SK-N-SH (cell line): ENCODE measurements around the gene FCRLB. TPM values are rescaled to one million over a fixed set of nuclear protein-coding genes. Genes with fewer than 3 reads are reported as not detected.

ENCODE experiments used
- CTCF ChIA-PET: fragments of 300-600, 350-600 bp; formaldehyde crosslinking; extraction: SDS; loops from one replicate; lab custom pipeline; 2021; lab: Yijun Ruan, JAX
- POLR2A ChIA-PET: fragments of 350-600 bp; sonication (Branson Sonifier 250); formaldehyde crosslinking; extraction: SDS; loops from one replicate; lab custom pipeline; 2020; ENCODE audit warnings: antibody characterized with exemption, inconsistent platforms; lab: Yijun Ruan, JAX
- DNase-seq: peaks from one replicate; pipeline ENCODE4 v3.0.0; 2012
- H2AFZ ChIP-seq: fragments of 200-600 bp; sonication (generic); 2 replicates; pipeline ENCODE4 v1.8.1; 2016; ENCODE audit warnings: antibody characterized with exemption, mild to moderate bottlenecking, low read depth
- H3F3A ChIP-seq: fragments of 200-600 bp; sonication (generic); replicated peaks from 2 replicates; pipeline ENCODE3; 2016; ENCODE audit warnings: antibody characterized with exemption, mild to moderate bottlenecking; ENCODE audit not compliant: insufficient read depth
- H3K27ac ChIP-seq, 2 experiments: fragments of 200-500 bp in 1 of 2; fragments of 200-600 bp in 1 of 2; sonication (Bioruptor generic) in 1 of 2; sonication (generic), shearing (Covaris generic) in 1 of 2; 2 replicates each; pipeline versions ENCODE4 v1.5.1 to v1.6.1; 2014 to 2016; ENCODE audit warnings: low read depth in 2 of 2, inconsistent platforms in 1 of 2, low read length in 1 of 2, mild to moderate bottlenecking in 1 of 2, mixed read lengths in 1 of 2
- H3K27me3 ChIP-seq: fragments of 200-600 bp; sonication (generic), shearing (Covaris generic); 2 replicates; pipeline ENCODE4 v1.6.1; 2016; ENCODE audit warnings: mixed run types; ENCODE audit not compliant: insufficient read depth
- H3K36me3 ChIP-seq, 2 experiments: fragments of 200-500 bp in 1 of 2; fragments of 200-600 bp in 1 of 2; sonication (Bioruptor generic) in 1 of 2; sonication (generic) in 1 of 2; replicated peaks in 1 of 2; 2 replicates each; pipeline versions ENCODE3 to v1.5.1; 2014 to 2016; ENCODE audit warnings: low read length in 1 of 2, mild to moderate bottlenecking in 1 of 2; ENCODE audit not compliant: insufficient read depth in 2 of 2, control insufficient read depth in 1 of 2
- H3K4me1 ChIP-seq, 2 experiments: fragments of 200-500 bp in 1 of 2; fragments of 200-600 bp in 1 of 2; sonication (Bioruptor generic) in 1 of 2; sonication (generic), shearing (Covaris generic) in 1 of 2; 2 replicates each; pipeline versions ENCODE4 v1.5.1 to v1.6.1; 2014 to 2016; ENCODE audit warnings: low read depth in 1 of 2, low read length in 1 of 2, mixed run types in 1 of 2; ENCODE audit not compliant: insufficient read depth in 2 of 2, control insufficient read depth in 1 of 2
- H3K4me2 ChIP-seq: fragments of 200-600 bp; sonication (generic), shearing (Covaris generic); 2 replicates; pipeline ENCODE4 v1.6.1; 2017; ENCODE audit warnings: mixed run types
- H3K4me3 ChIP-seq, 2 experiments: fragments of 200-500 bp in 1 of 2; fragments of 200-600 bp in 1 of 2; sonication (Bioruptor generic) in 1 of 2; sonication (generic), shearing (Covaris generic) in 1 of 2; 2 replicates each; pipeline versions ENCODE4 v1.5.1 to v1.8.1; 2014 to 2016; ENCODE audit warnings: low read depth in 2 of 2, inconsistent platforms in 1 of 2, low read length in 1 of 2, mild to moderate bottlenecking in 1 of 2, mixed read lengths in 1 of 2, moderate library complexity in 1 of 2
- H3K79me2 ChIP-seq: fragments of 200-600 bp; sonication (generic); 2 replicates; pipeline ENCODE4 v1.8.1; 2017; ENCODE audit warnings: mild to moderate bottlenecking; ENCODE audit not compliant: insufficient read depth
- H3K9ac ChIP-seq: fragments of 200-600 bp; sonication (generic); 2 replicates; pipeline ENCODE4 v1.6.1; 2017; ENCODE audit warnings: mixed run types
- H3K9me2 ChIP-seq: fragments of 200-600 bp; sonication (generic); 2 replicates; pipeline ENCODE4 v1.6.1; 2017; ENCODE audit warnings: mixed run types
- H3K9me3 ChIP-seq: fragments of 200-600 bp; sonication (generic); 2 replicates; pipeline ENCODE4 v1.6.1; 2017; ENCODE audit warnings: mixed run types, mild to moderate bottlenecking, moderate library complexity
- H4K20me1 ChIP-seq: fragments of 200-600 bp; sonication (generic); 2 replicates; pipeline ENCODE4 v1.6.1; 2017; ENCODE audit warnings: mild to moderate bottlenecking, mixed run types; ENCODE audit not compliant: insufficient read depth
- ELF1 ChIP-seq: IDR thresholded peaks from 2 replicates; pipeline ENCODE4 v1.4.0; 2012
- EZH2phosphoT487 ChIP-seq: fragments of 200-600 bp; sonication (generic); IDR thresholded peaks from 2 replicates; pipeline ENCODE4 v1.6.1; 2017; ENCODE audit warnings: low read depth, mixed run types, mild to moderate bottlenecking, antibody characterized with exemption, moderate library complexity, borderline replicate concordance
- FOXJ3 ChIP-seq: sonication (generic); formaldehyde crosslinking; IDR thresholded peaks from 2 replicates; pipeline ENCODE4 v1.5.1; 2020; ENCODE audit warnings: mild to moderate bottlenecking, missing genetic modification reagents
- FOXM1 ChIP-seq: IDR thresholded peaks from 2 replicates; pipeline ENCODE4 v1.4.0; 2012; ENCODE audit warnings: low read depth, mild to moderate bottlenecking
- GATA2 ChIP-seq: sonication (generic); formaldehyde crosslinking; IDR thresholded peaks from 2 replicates; pipeline ENCODE4 v1.5.0; 2020; ENCODE audit warnings: mild to moderate bottlenecking, missing genetic modification reagents
- MEF2A ChIP-seq: IDR thresholded peaks from 2 replicates; pipeline ENCODE4 v1.4.0; 2012; ENCODE audit warnings: low read depth, borderline replicate concordance
- NFIC ChIP-seq: IDR thresholded peaks from 2 replicates; pipeline ENCODE4 v1.4.0; 2012; ENCODE audit warnings: borderline replicate concordance
- NRF1 ChIP-seq: IDR thresholded peaks from 2 replicates; pipeline ENCODE4 v1.6.1; 2012; ENCODE audit warnings: low read depth, mild to moderate bottlenecking, low read length
- POLR2AphosphoS5 ChIP-seq: IDR thresholded peaks from 2 replicates; pipeline ENCODE4 v1.6.1; 2012; ENCODE audit warnings: low read depth, low read length
- RXRA ChIP-seq: IDR thresholded peaks from 2 replicates; pipeline ENCODE4 v1.4.0; 2012; ENCODE audit warnings: low read depth, mild to moderate bottlenecking, borderline replicate concordance
- SIN3A ChIP-seq: IDR thresholded peaks from 2 replicates; pipeline ENCODE4 v1.6.1; 2012; ENCODE audit warnings: low read depth, mild to moderate bottlenecking, low read length, moderate library complexity, borderline replicate concordance
- SMC3 ChIP-seq: IDR thresholded peaks from 2 replicates; pipeline ENCODE4 v1.6.1; 2012; ENCODE audit warnings: low read depth, low read length, improper control_type of control experiment
- TCF12 ChIP-seq: IDR thresholded peaks from 2 replicates; pipeline ENCODE4 v1.4.0; 2012
- TEAD4 ChIP-seq: IDR thresholded peaks from 2 replicates; pipeline ENCODE4 v1.4.0; 2012; ENCODE audit warnings: mild to moderate bottlenecking, borderline replicate concordance; ENCODE audit not compliant: insufficient read depth
- YY1 ChIP-seq: IDR thresholded peaks from 2 replicates; pipeline ENCODE4 v1.4.0; 2012; ENCODE audit warnings: low read depth, mild to moderate bottlenecking
- WGBS: methylation state at CpG from one replicate; pipeline ENCODE4 v1.1.6; 2017; ENCODE audit warnings: low lambda C conversion rate; 5-methylcytosine and 5-hydroxymethylcytosine counted together
- polyA plus RNA-seq, 3 experiments: library from polyadenylated mRNA; depleted of rRNA; stranded (reverse); fragments of >200 nt; gene quantifications; 2 replicates each; pipeline ENCODE4 v1.2.3, GENCODE V29; 2012
- TF ChIP-seq, protein P1 (sequence below): IDR thresholded peaks from 2 replicates; pipeline ENCODE4 v1.4.0; 2012; ENCODE audit warnings: low read depth, borderline replicate concordance
- TF ChIP-seq, protein P2 (sequence below): fragments of 150-350 bp; IDR thresholded peaks from 2 replicates; pipeline ENCODE4 v1.6.1; 2017; ENCODE audit warnings: antibody characterized with exemption, low read length, low read depth, borderline replicate concordance
- TF ChIP-seq, protein P3 (sequence below): fragments of 150-350 bp; IDR thresholded peaks from 2 replicates; pipeline ENCODE4 v1.6.1; 2016; ENCODE audit warnings: mild to moderate bottlenecking, low read depth, low read length
- TF ChIP-seq, protein P4 (sequence below): IDR thresholded peaks from 2 replicates; pipeline ENCODE4 v1.4.0; 2012; ENCODE audit warnings: low read depth
- TF ChIP-seq, protein P5 (sequence below): IDR thresholded peaks from 2 replicates; pipeline ENCODE4 v1.6.1; 2012; ENCODE audit warnings: mild to moderate bottlenecking, low read depth, low read length, moderate library complexity

The FCRLB gene
- polyA plus RNA-seq, 1 of the 3 experiments (the other 2 are of a cell fraction): 2.6 TPM

DNA sequence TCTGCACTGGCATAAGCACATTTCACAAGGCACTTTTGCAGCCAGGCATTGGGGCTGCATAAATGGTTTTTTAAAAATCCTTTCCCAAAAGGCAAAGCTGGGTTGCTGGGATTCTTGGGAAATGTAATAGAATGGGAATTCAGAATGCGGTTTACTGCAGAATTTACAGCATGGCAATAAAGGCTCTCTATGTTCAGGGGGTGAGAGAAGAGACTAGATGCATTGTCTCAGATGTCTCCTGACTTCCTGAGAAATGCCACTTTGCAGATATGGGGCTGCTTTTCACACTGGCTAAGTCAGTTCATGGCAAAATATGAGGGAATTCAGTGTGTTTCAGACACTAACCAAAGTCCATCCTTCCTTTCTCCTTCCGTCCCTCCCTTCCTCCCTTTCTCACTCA, 44.9 kb upstream of the FCRLB start:
- Histone ChIP-seq H3F3A (no peaks in the 10 kb centered on the region), H3K9ac (no peak overlapping the region), H3K9me2 (no peaks in the 10 kb centered on the region), H3K36me3 (no peaks in the 10 kb centered on the region), H3K4me3 (no peak overlapping the region), H3K9me3 (no peaks in the 10 kb centered on the region), H4K20me1 (no peaks in the 10 kb centered on the region), H2AFZ (no peak overlapping the region), H3K27me3 (peaks cover 21% of the 10 kb centered on the region; the same call in 1 of the 2 replicates), H3K79me2 (no peaks in the 10 kb centered on the region), H3K27ac (no peak overlapping the region), H3K4me2 (no peak overlapping the region), H3K4me1 (no peaks in the 10 kb centered on the region)
- ChIA-PET CTCF (no interaction called here), POLR2A (no interaction called here)
- 76% methylated on average over 2 of the region's 2 CpGs for WGBS
- no peak for DNase-seq
- TF ChIP-seq, protein P1, sequence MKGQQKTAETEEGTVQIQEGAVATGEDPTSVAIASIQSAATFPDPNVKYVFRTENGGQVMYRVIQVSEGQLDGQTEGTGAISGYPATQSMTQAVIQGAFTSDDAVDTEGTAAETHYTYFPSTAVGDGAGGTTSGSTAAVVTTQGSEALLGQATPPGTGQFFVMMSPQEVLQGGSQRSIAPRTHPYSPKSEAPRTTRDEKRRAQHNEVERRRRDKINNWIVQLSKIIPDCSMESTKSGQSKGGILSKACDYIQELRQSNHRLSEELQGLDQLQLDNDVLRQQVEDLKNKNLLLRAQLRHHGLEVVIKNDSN: no peak
- no peak for TF ChIP-seq ELF1

DNA sequence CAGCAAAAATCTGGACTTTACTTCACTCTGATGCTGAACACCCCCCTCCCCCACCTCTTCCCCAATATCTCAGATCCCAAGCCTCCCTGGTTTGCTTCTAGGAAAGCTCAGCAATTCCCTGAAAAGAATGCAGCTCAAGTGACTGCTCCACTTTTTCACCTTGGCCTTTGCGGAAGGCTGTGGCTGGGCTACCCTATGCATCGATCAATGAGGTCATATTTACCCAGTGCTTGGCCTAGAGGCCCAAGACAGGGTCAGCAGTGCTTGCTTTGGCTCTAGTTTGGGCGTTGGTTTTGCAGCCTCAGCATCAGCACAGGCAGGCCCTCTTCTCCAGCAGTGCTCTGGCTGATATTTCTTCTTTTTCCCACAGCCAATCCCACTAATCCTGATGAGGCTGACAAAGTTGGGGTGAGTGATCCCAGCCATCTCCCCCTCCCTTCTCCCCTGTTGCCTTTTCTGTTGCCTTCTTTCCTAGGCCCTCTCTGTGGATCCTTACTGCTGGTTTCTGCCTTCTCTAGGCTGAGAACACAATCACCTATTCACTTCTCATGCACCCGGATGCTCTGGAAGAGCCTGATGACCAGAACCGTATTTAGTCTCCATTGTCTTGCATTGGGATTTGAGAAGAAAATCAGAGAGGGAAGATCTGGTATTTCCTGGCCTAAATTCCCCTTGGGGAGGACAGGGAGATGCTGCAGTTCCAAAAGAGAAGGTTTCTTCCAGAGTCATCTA, 44.2 kb upstream of the FCRLB start:
- ChIA-PET POLR2A (no interaction called here), CTCF (no interaction called here)
- no peak overlapping the region for H2AFZ ChIP-seq
- H3K4me3 ChIP-seq: no peak overlapping the region
- no peaks in the 10 kb centered on the region for H4K20me1 ChIP-seq
- peaks cover 23% of the 10 kb centered on the region; the same call in 1 of the 2 replicates for H3K27me3 ChIP-seq
- H3F3A ChIP-seq: no peaks in the 10 kb centered on the region
- H3K36me3 ChIP-seq: no peaks in the 10 kb centered on the region
- no peak for DNase-seq
- no peak overlapping the region for H3K9ac ChIP-seq
- TF ChIP-seq NRF1 (no peak), RXRA (no peak), YY1 (no peak), FOXM1 (no peak), GATA2 (CRISPR knock-in tag) (no peak), TCF12 (no peak), FOXJ3 (CRISPR knock-in tag) (no peak), NFIC (no peak), MEF2A (no peak), SMC3 (no peak), TEAD4 (no peak), EZH2phosphoT487 (no peak), SIN3A (no peak), POLR2AphosphoS5 (no peak)
- TF ChIP-seq, protein P2, sequence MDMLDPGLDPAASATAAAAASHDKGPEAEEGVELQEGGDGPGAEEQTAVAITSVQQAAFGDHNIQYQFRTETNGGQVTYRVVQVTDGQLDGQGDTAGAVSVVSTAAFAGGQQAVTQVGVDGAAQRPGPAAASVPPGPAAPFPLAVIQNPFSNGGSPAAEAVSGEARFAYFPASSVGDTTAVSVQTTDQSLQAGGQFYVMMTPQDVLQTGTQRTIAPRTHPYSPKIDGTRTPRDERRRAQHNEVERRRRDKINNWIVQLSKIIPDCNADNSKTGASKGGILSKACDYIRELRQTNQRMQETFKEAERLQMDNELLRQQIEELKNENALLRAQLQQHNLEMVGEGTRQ: no peak
- TF ChIP-seq, protein P3, sequence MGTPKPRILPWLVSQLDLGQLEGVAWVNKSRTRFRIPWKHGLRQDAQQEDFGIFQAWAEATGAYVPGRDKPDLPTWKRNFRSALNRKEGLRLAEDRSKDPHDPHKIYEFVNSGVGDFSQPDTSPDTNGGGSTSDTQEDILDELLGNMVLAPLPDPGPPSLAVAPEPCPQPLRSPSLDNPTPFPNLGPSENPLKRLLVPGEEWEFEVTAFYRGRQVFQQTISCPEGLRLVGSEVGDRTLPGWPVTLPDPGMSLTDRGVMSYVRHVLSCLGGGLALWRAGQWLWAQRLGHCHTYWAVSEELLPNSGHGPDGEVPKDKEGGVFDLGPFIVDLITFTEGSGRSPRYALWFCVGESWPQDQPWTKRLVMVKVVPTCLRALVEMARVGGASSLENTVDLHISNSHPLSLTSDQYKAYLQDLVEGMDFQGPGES: no peak
- TF ChIP-seq, protein P4, sequence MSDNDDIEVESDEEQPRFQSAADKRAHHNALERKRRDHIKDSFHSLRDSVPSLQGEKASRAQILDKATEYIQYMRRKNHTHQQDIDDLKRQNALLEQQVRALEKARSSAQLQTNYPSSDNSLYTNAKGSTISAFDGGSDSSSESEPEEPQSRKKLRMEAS: no peak
- TF ChIP-seq, protein P5, sequence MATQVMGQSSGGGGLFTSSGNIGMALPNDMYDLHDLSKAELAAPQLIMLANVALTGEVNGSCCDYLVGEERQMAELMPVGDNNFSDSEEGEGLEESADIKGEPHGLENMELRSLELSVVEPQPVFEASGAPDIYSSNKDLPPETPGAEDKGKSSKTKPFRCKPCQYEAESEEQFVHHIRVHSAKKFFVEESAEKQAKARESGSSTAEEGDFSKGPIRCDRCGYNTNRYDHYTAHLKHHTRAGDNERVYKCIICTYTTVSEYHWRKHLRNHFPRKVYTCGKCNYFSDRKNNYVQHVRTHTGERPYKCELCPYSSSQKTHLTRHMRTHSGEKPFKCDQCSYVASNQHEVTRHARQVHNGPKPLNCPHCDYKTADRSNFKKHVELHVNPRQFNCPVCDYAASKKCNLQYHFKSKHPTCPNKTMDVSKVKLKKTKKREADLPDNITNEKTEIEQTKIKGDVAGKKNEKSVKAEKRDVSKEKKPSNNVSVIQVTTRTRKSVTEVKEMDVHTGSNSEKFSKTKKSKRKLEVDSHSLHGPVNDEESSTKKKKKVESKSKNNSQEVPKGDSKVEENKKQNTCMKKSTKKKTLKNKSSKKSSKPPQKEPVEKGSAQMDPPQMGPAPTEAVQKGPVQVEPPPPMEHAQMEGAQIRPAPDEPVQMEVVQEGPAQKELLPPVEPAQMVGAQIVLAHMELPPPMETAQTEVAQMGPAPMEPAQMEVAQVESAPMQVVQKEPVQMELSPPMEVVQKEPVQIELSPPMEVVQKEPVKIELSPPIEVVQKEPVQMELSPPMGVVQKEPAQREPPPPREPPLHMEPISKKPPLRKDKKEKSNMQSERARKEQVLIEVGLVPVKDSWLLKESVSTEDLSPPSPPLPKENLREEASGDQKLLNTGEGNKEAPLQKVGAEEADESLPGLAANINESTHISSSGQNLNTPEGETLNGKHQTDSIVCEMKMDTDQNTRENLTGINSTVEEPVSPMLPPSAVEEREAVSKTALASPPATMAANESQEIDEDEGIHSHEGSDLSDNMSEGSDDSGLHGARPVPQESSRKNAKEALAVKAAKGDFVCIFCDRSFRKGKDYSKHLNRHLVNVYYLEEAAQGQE: no peak
- TF ChIP-seq, protein P1: no peak
- H3K9me2 ChIP-seq: no peaks in the 10 kb centered on the region
- H3K9me3 ChIP-seq: no peaks in the 10 kb centered on the region
- H3K4me2 ChIP-seq: no peak overlapping the region
- H3K4me1 ChIP-seq: no peaks in the 10 kb centered on the region
- WGBS: 23% methylated on average over 5 of the region's 5 CpGs
- H3K79me2 ChIP-seq: no peaks in the 10 kb centered on the region
- no peak overlapping the region for H3K27ac ChIP-seq
